Activated CD8-positive, alpha-beta memory T cell treated with anti-CD3 and anti-CD28 coated beads, Interleukin-2, amount 10 ng/mL, durations not matched to agents 7 days and 5 days (primary cell): ENCODE measurements around the gene FARP1. TPM values are rescaled to one million over a fixed set of nuclear protein-coding genes. Genes with fewer than 3 reads are reported as not detected.

Experiments
- ATAC-seq: fragments of 150-1000 bp; cut with Tn5 transposase; one replicate; pipeline ENCODE4 v1.10.0; 2021; ENCODE audit warnings: moderate library complexity
- CTCF ChIA-PET: fragments of 350-600 bp; sonication (Branson Sonifier 250); formaldehyde crosslinking; loops from one replicate; lab custom pipeline; 2021; ENCODE audit warnings: antibody characterized with exemption; lab: Charles Lee
- DNase-seq: peaks from one replicate; pipeline ENCODE4 v3.0.0-alpha.2; 2020
- H3K27ac Mint-ChIP-seq: one replicate; pipeline ENCODE4 v1.8.0; 2021; ENCODE audit warnings: mild to moderate bottlenecking, mixed read lengths
- H3K27me3 Mint-ChIP-seq: one replicate; pipeline ENCODE4 v1.8.0; 2021; ENCODE audit warnings: mixed read lengths
- H3K36me3 Mint-ChIP-seq: one replicate; pipeline ENCODE4 v1.8.0; 2021; ENCODE audit warnings: mild to moderate bottlenecking, mixed read lengths
- H3K4me1 Mint-ChIP-seq: one replicate; pipeline ENCODE4 v1.8.0; 2021; ENCODE audit warnings: mixed read lengths
- H3K4me3 Mint-ChIP-seq: one replicate; pipeline ENCODE4 v1.8.0; 2021; ENCODE audit warnings: mild to moderate bottlenecking, moderate library complexity, mixed read lengths
- H3K9me3 Mint-ChIP-seq: one replicate; pipeline ENCODE4 v1.8.0; 2022; ENCODE audit warnings: low read depth, mixed read lengths
- total RNA-seq, 2 experiments: library from RNA; stranded (reverse); gene quantifications; one replicate each; pipeline ENCODE4 v1.2.3, GENCODE V29; 2021

FARP1 gene
- total RNA-seq, 2 experiments from 2014 or later, result 0.44 to 0.87 TPM

DNA sequence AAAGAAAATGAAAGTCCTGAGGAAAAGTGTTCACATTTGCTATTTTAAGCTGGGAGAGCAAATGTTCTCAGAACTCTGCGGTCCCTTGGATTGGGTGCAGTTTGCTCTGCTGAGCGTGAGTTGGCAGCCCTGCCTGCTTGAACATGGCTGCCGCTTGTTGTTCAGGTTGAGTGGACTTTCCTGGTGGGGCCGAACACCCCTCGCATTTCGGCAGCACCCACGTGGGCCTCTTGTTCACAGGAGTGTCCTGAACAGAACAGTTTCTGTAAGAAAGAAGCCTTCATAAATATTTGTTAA is 45.0 kb downstream of the FARP1 start:
- no peak overlapping the region for H3K27ac Mint-ChIP-seq
- DNase-seq, result no peak
- CTCF ChIA-PET, result interaction anchor here (0.6 kb wide), 1 partner anchor 22 kb away, joined by 3 read pairs; no protein-coding TSS in a partner anchor
- no peaks in the 10 kb centered on the region for H3K27me3 Mint-ChIP-seq
- no peak overlapping the region for H3K4me3 Mint-ChIP-seq
- ATAC-seq, result no peak
- H3K36me3 Mint-ChIP-seq, result no peaks in the 10 kb centered on the region
- no peaks in the 10 kb centered on the region for H3K4me1 Mint-ChIP-seq
- H3K9me3 Mint-ChIP-seq, result no peaks in the 10 kb centered on the region

DNA sequence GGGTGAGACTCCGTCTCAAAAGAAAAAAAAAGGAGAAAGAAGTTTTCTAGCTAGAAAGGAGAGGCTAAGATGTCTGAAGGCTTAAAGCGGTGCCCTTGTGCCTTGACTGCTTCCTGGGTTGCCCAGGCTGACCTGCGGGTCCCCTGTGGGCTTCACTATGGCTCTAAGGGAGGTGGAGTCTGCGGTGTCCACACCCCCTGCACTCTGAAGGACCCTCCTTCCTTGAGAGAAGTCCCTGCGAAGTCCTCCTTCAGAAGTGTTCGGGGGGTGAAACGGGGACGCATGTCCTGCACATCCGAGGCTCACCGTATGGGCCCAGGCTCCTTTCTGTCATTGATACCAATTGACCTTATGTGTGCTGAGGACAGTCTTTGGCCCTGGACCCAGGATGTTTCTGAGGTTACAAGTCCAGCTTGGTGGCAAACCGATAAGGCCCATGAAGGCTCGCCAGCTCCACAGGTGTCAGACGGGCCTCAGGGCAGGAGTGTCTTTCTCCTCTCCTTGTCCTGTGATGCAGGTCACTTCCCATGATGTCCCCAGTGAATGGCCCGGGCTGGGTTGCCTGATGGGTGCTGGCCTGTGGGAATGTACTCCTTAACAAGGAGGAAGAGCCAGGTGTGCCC is 45.8 kb downstream of the FARP1 start:
- H3K27me3 Mint-ChIP-seq, result no peaks in the 10 kb centered on the region
- H3K9me3 Mint-ChIP-seq, result no peaks in the 10 kb centered on the region
- no peak overlapping the region for H3K27ac Mint-ChIP-seq
- ATAC-seq (no peak), DNase-seq (no peak)
- CTCF ChIA-PET, result no interaction called here
- H3K4me1 Mint-ChIP-seq, result no peaks in the 10 kb centered on the region
- no peaks in the 10 kb centered on the region for H3K36me3 Mint-ChIP-seq
- H3K4me3 Mint-ChIP-seq, result no peak overlapping the region

DNA sequence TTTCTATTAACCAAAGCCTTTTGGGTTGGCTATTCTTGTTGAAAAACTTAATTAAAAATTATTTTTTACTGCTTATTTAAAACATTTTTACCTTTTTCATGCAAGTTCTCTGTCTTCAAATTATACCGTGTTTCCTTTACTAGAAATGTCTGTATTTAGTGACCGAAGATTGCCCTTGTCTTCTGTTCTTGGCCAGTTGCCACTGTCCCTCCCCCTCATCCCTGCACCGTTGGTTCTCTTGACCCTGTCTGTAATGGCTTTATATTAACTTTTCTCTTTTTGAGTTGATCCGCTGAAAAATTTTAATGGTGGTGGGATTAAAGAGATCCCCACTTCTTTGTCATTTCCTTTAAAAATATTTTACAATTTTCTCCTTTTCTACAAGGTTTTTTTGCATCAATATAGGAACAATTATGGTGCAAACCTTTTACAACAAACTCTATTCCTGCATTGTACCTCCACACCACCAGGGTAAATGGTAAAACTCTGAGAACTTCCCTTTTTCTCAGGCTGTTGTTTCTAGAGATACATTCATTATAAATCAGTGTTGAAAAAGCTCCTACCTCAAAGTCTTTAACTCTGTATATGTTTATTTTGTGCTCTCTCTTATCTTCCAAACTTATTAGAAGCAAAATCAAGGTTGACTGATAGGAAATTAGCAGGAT is 47.1 kb downstream of the FARP1 start:
- Mint-ChIP-seq H3K27me3 (no peaks in the 10 kb centered on the region), H3K9me3 (no peaks in the 10 kb centered on the region), H3K4me1 (no peaks in the 10 kb centered on the region), H3K36me3 (no peaks in the 10 kb centered on the region), H3K4me3 (no peak overlapping the region), H3K27ac (no peak overlapping the region)
- CTCF ChIA-PET, result no interaction called here
- no peak for DNase-seq
- ATAC-seq, result no peak

DNA sequence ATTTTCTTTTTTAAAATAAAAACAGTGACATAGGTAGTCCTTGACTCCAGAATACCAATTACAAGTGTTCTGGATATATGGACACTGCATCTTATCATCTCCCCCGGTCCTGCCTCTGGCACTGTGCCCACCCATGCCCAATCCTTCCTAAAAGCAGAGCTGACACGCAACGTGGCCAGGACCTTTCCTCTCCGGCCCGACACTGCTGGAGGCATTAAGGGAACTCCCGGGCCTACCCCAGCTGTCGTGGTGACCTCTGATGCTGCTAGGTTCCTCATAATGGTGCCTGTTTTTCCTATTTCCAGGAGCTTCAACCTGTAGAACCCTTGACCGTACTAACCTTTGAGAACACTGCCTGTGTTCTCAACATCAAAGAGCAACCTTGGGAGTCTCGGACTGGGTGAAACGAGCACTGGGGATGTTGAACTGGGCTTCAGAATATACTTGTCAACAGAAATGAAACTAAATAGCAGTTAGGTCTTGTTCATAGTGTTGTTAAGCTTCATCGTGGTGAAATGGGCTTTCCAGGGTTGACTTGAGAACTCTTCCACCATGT is 48.1 kb downstream of the FARP1 start:
- ATAC-seq (no peak), DNase-seq (no peak)
- no peak overlapping the region for H3K27ac Mint-ChIP-seq
- no peak overlapping the region for H3K4me3 Mint-ChIP-seq
- no peaks in the 10 kb centered on the region for H3K9me3 Mint-ChIP-seq
- H3K36me3 Mint-ChIP-seq, result no peaks in the 10 kb centered on the region
- CTCF ChIA-PET, result no interaction called here
- no peaks in the 10 kb centered on the region for H3K4me1 Mint-ChIP-seq
- no peaks in the 10 kb centered on the region for H3K27me3 Mint-ChIP-seq

DNA sequence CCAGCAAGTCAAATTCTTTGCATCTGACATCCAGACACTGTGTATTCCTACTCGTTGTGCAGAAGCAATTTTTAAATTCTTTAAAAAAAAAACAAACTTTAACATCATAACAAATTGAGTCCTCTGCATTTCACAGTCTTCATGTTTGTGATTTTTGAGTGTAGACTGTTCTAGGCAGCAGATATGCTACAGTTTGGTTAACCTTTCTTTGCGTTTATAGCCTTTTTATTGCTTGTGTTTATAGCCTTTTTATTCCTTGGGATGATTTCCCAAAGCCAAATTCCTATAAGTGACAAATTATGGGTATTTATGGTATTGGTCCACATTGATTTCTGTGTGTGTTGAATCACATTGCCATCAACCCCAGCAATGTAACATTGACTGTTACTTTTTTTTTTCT is 49.1 kb downstream of the FARP1 start:
- Mint-ChIP-seq H3K27ac (no peak overlapping the region), H3K4me3 (no peak overlapping the region), H3K27me3 (no peaks in the 10 kb centered on the region), H3K4me1 (no peaks in the 10 kb centered on the region), H3K9me3 (no peaks in the 10 kb centered on the region), H3K36me3 (no peaks in the 10 kb centered on the region)
- CTCF ChIA-PET, result no interaction called here
- DNase-seq (no peak), ATAC-seq (no peak)

DNA sequence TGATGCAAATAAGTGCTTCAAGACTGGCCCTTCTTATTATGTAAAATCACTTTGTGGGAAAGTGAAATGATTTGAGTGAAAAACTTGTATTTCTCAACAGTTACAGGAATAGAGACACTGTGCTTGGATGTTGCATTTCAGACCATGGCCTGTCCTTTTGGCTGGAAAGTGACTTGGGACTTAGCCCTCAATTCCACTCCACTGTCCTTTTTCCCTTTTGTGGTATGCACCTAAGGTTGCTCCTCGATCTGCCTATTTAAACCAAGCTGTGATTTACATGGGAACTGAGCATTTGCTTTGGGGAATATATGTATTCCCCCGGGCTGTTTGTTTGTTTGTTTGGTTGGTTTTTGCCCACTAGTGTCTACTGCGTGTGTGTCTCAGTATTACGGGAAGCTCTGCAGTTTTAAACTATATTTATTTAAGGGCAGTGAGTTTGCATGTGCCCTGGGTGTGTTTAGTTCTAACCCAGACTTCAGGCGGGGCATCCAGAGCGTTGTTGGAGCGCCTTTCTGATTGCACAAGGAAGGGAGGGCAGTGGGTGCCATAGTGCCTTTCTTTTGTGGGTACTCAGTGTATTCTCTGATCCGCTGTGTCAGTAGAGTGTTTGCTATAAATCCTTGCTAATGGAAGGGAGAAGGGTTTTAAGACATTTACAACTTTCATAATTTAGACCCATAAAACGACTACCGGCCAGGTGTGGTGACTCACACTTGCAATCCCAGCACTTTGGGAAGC is 52.3 kb downstream of the FARP1 start:
- DNase-seq (no peak), ATAC-seq (no peak)
- Mint-ChIP-seq H3K4me1 (no peaks in the 10 kb centered on the region), H3K27ac (no peak overlapping the region), H3K4me3 (no peak overlapping the region), H3K36me3 (no peaks in the 10 kb centered on the region), H3K9me3 (no peaks in the 10 kb centered on the region), H3K27me3 (no peaks in the 10 kb centered on the region)
- CTCF ChIA-PET, result no interaction called here

DNA sequence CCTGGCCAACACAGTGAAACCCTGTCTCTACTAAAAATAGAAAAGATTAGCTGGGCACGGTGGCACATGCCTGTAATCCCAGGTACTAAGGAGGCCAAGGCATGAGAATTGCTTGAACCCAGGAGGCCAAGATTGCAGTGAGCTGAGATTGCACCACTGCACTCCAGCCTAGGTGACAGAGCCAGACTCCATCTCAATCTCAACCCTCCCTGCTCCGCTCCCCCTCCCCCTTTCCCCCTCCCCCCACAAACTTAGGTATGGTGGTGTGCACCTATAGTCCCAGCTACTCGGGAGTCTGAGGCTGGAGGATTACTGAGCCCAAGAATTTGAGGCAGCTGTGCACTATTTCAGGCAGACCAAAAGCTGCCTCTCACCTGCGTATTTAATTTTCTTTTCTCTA is 55.8 kb downstream of the FARP1 start:
- H3K27me3 Mint-ChIP-seq, result peaks cover 3% of the 10 kb centered on the region
- H3K9me3 Mint-ChIP-seq, result no peaks in the 10 kb centered on the region
- CTCF ChIA-PET, result no interaction called here

DNA sequence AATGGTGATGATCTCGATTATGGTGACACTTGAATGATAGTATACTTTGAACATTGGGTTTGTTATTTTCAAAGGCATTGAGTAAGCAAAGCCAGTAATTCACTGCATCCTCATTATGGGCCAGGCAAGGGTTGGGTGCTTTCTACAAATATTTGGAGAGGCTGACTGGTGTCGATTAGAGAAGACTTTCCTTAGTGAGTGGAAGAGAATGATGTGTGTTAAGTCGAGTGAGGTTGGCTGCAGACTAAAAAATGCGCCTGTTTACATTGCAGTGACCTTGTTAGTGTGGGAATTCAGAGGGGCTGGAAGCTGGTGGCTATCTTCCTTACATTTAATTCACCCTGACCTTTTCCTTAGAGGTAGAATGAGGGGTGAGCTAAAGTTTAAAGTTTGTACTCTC is 56.6 kb downstream of the FARP1 start:
- DNase-seq, result no peak
- ATAC-seq, result no peak
- H3K36me3 Mint-ChIP-seq, result no peaks in the 10 kb centered on the region
- no peaks in the 10 kb centered on the region for H3K9me3 Mint-ChIP-seq
- no peak overlapping the region for H3K4me3 Mint-ChIP-seq
- peaks cover 6% of the 10 kb centered on the region for H3K27me3 Mint-ChIP-seq
- CTCF ChIA-PET, result no interaction called here
- no peak overlapping the region for H3K27ac Mint-ChIP-seq
- H3K4me1 Mint-ChIP-seq, result no peaks in the 10 kb centered on the region

More for the DNA sequence above, 55.8 kb downstream of the FARP1 start:
- Mint-ChIP-seq H3K27ac (no peak overlapping the region), H3K4me3 (no peak overlapping the region), H3K36me3 (no peaks in the 10 kb centered on the region), H3K4me1 (no peaks in the 10 kb centered on the region)
- no peak for ATAC-seq
- no peak for DNase-seq

DNA sequence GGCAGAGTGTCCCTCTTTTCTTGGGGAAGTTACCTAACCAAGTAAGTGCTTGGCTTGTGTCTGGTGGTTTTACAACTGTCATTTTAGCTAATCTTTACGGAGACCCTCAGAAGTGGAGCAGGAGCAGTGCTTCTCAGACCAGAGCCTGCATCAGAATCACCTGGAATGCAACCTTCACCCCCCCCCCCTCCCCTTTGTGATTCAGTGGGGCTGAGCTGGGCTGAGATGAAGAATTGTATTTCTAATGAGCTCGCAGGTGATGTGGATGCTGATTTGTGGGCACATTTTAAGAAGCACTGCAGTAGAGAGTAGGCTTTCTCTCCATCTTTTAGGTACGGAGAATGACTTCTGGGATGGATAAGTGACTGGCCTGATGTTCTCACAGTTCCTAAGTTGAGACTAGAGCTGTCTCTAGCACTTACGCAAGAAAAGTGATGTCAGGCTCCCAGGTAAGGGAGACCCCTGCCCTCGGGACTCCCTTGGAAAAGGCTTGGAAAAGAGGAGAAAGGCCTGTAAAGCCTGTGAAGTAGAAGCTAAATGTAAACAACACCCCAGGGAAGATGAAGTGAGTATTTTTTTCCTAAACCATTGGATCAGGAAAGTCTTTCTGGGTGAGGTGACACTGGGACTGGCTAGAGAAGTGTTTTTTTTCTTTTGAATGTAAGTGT is 57.5 kb downstream of the FARP1 start:
- peaks cover 6% of the 10 kb centered on the region for H3K27me3 Mint-ChIP-seq

DNA sequence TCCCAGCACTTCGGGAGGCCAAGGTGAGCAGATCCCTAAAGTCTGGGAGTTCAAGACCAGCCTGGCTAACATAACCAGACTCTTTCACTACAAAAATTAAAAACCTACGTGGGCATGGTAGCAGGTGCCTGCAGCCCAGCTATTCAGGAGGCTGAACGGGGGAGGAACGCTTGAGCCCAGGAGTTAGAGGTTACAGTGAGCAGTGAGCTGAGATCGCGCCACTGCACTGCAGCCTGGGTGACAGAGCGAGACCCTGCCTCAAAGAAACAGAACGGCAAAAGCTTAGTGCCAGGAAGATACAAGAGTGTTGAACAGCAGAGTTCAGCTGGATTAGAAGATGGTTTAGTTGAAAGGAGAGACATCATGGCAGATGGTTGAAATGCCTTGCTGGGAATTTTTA is 58.3 kb downstream of the FARP1 start:
- Mint-ChIP-seq H3K9me3 (no peaks in the 10 kb centered on the region), H3K4me3 (no peak overlapping the region), H3K27me3 (peaks cover 6% of the 10 kb centered on the region), H3K36me3 (no peaks in the 10 kb centered on the region), H3K27ac (no peak overlapping the region), H3K4me1 (no peaks in the 10 kb centered on the region)
- CTCF ChIA-PET, result no interaction called here
- ATAC-seq (no peak), DNase-seq (no peak)

More for the DNA sequence above, 57.5 kb downstream of the FARP1 start:
- Mint-ChIP-seq H3K9me3 (no peaks in the 10 kb centered on the region), H3K4me1 (no peaks in the 10 kb centered on the region), H3K4me3 (no peak overlapping the region), H3K36me3 (no peaks in the 10 kb centered on the region), H3K27ac (no peak overlapping the region)
- no peak for DNase-seq
- ATAC-seq, result no peak
- CTCF ChIA-PET, result no interaction called here

DNA sequence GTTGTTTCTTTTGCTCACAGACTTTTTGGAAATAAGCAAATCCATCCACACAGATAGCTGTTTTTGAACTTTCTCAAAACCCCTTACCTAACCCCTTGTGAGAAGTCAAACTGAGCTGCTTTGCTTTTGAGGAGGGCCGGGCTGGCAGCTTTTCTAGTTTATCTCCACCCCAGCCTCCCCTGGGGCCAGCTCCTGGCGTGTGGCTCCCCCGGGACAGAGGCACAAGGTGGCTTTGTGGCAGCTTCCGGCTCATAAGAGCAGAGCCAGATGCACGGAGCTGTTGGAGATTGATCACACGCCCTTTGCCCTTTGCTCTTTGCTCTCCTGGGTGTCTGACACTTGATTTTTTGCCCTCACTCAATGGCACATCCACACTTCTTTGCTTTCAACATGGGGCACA is 59.1 kb downstream of the FARP1 start:
- Mint-ChIP-seq H3K36me3 (no peaks in the 10 kb centered on the region), H3K9me3 (no peaks in the 10 kb centered on the region), H3K4me3 (no peak overlapping the region), H3K27me3 (peaks cover 6% of the 10 kb centered on the region), H3K27ac (no peak overlapping the region), H3K4me1 (no peaks in the 10 kb centered on the region)
- ATAC-seq (no peak), DNase-seq (no peak)
- CTCF ChIA-PET, result no interaction called here

DNA sequence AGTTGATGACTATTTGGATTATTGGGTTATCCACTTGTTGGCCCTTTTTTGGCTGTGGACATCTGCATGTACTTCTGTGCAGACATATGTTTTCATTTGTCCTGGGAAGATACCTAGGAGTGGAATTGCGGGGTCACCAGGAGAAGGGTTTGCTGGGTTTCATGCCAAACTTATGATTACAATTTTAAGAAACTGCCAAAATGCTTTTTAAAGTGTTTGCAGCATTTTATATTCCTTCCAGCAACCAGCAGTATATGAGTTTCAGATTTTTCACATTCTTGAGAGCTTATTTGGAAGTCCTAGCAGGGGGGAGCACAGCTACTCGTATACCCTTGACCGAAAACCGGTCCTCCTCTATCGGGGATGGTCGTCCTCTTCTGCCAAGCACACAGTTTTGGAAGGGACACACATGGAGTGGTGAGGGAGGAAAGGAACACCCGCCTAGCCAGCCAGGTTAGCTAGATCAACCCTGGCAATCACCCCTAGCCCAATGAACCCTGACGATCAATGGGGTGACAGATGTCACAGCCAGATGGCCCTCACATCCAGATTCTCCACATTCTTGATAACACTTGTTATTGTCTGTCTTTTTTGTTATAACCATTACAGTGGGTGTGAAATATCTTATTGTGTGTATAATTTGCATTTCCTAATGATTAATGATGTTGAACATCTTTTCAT is 60.9 kb downstream of the FARP1 start:
- DNase-seq, result no peak
- H3K4me1 Mint-ChIP-seq, result no peaks in the 10 kb centered on the region
- no peak overlapping the region for H3K27ac Mint-ChIP-seq
- no peaks in the 10 kb centered on the region for H3K9me3 Mint-ChIP-seq
- no peak overlapping the region for H3K4me3 Mint-ChIP-seq
- no peaks in the 10 kb centered on the region for H3K36me3 Mint-ChIP-seq
- CTCF ChIA-PET, result no interaction called here
- ATAC-seq, result no peak
- H3K27me3 Mint-ChIP-seq, result peaks cover 6% of the 10 kb centered on the region

DNA sequence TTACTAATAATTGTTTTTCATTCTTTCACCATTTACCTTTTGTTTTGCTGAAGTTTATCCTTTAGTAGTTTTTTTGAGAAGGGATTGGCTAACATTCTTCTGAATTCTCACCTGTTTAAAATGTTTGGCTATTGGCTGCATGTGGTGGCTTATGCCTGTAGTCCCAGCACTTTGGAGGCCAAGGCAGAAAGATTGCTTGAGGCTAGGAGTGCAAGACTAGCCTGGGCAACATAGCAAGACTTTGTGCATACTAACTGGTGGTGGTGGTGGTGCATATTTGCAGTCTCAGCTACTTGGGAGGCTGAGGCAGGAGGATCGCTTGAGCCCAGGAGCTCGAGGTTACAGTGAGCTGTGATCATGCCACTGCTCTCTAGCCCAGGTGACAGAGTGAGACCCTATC is 61.7 kb downstream of the FARP1 start:
- Mint-ChIP-seq H3K4me3 (no peak overlapping the region), H3K4me1 (no peaks in the 10 kb centered on the region), H3K36me3 (no peaks in the 10 kb centered on the region), H3K27me3 (peaks cover 6% of the 10 kb centered on the region), H3K9me3 (no peaks in the 10 kb centered on the region), H3K27ac (no peak overlapping the region)
- ATAC-seq (no peak), DNase-seq (no peak)
- CTCF ChIA-PET, result no interaction called here
